DMS153 treated with DMSO at 0.1 percent for 48 hours (cell line): ENCODE results near the gene REC114.
"Not testable (repeated sequence)": the region's sequence is repeated elsewhere in the genome, so short reads cannot be mapped to it uniquely, and the experiment has no call there.

Source experiments
- DNase-seq: peaks from one replicate; lab custom pipeline; 2025; ENCODE audit not compliant: unreplicated experiment; lab: John Stamatoyannopoulos, UW

REC114 gene

GRCh38 chr15:73573037-73573436 lies 130.1 kb downstream of the REC114 start:
- no peak for DNase-seq

- no peak for DNase-seq
Measured at GRCh38 chr15:73573572-73573971, 130.6 kb downstream of the REC114 start.

GRCh38 chr15:73575636-73576247 lies 132.8 kb downstream of the REC114 start:
- no peak for DNase-seq

GRCh38 chr15:73577593-73577992 lies 134.6 kb downstream of the REC114 start:
- DNase-seq: not testable (repeated sequence)

- no peak for DNase-seq
Measured at GRCh38 chr15:73578026-73578425, 135.1 kb downstream of the REC114 start.

GRCh38 chr15:73582851-73583379 lies 140.0 kb downstream of the REC114 start:
- DNase-seq: no peak

- no peak for DNase-seq
Measured at GRCh38 chr15:73583544-73583943, 140.6 kb downstream of the REC114 start.

GRCh38 chr15:73584699-73585420 lies 141.9 kb downstream of the REC114 start:
- no peak for DNase-seq

GRCh38 chr15:73585871-73586654 lies 143.1 kb downstream of the REC114 start:
- no peak for DNase-seq

- DNase-seq: no peak
Measured at GRCh38 chr15:73589766-73590165, 146.8 kb downstream of the REC114 start.

- no peak for DNase-seq
Measured at GRCh38 chr15:73590263-73590662, 147.3 kb downstream of the REC114 start.

GRCh38 chr15:73593304-73594074 lies 150.5 kb downstream of the REC114 start:
- DNase-seq: no peak

- DNase-seq: no peak
Measured at GRCh38 chr15:73594109-73594508, 151.1 kb downstream of the REC114 start.

- no peak for DNase-seq
Measured at GRCh38 chr15:73596174-73596573, 153.2 kb downstream of the REC114 start.

GRCh38 chr15:73597036-73597638 lies 154.2 kb downstream of the REC114 start:
- no peak for DNase-seq

- DNase-seq: no peak
Measured at GRCh38 chr15:73598530-73599160, 155.7 kb downstream of the REC114 start.

GRCh38 chr15:73599934-73600333 lies 157.0 kb downstream of the REC114 start:
- no peak for DNase-seq

GRCh38 chr15:73600413-73601335 lies 157.7 kb downstream of the REC114 start:
- DNase-seq: no peak
